Endothelial cell of umbilical vein (primary cell): ENCODE data around the gene SIGLEC6. TPM values are rescaled to one million over a fixed set of nuclear protein-coding genes. Genes with fewer than 3 reads are reported as not detected.

ENCODE experiments used
- BruUV-seq: library from RNA; stranded (reverse); fragments of 400-500 nt; replicated peaks from 2 replicates; lab custom pipeline; 2021; lab: Mats Ljungman, UMichigan
- CTCF ChIA-PET: fragments of 300-600, 350-600 bp; sonication (Branson Sonifier 250); formaldehyde crosslinking; loops from one replicate; lab custom pipeline; 2021; ENCODE audit warnings: antibody characterized with exemption, inconsistent platforms; lab: Charles Lee
- POLR2A ChIA-PET: fragments of 300-600, 350-600 bp; sonication (Branson Sonifier 250); formaldehyde crosslinking; loops from one replicate; lab custom pipeline; 2021; ENCODE audit warnings: antibody characterized with exemption, inconsistent platforms; lab: Charles Lee
- DNase-seq: peaks from one replicate; pipeline ENCODE4 v3.0.0-alpha.2; 2011; ENCODE audit warnings: low read depth, low spot score
- FAIRE-seq: peaks from 2 replicates; lab custom pipeline; 2011; peaks lifted over from hg19 to GRCh38; lab: Jason Lieb, UNC
- H2AFZ ChIP-seq: 2 replicates; pipeline ENCODE4 v1.6.0; 2012; ENCODE audit warnings: low read depth, low read length, control low read depth, inconsistent platforms
- H3K27ac ChIP-seq: 2 replicates; pipeline ENCODE4 v1.5.1; 2011; ENCODE audit warnings: low read depth, mild to moderate bottlenecking, control low read depth, low read length, moderate library complexity; ENCODE audit not compliant: insufficient read depth
- H3K27me3 ChIP-seq, 2 experiments: 2 replicates each; pipeline versions ENCODE4 v1.6.0 to v1.6.1; 2011; ENCODE audit warnings: low read length in 2 of 2, mixed read lengths in 1 of 2; ENCODE audit not compliant: control insufficient read depth in 2 of 2, insufficient read depth in 2 of 2
- H3K36me3 ChIP-seq, 2 experiments: 2 replicates in 1 of 2; 3 replicates in 1 of 2; pipeline ENCODE4 v1.5.1; 2011; ENCODE audit warnings: low read length in 2 of 2, mild to moderate bottlenecking in 1 of 2, moderate library complexity in 1 of 2; ENCODE audit not compliant: control insufficient read depth in 2 of 2, insufficient read depth in 2 of 2; ENCODE audit errors: extremely low read depth in 1 of 2
- H3K4me1 ChIP-seq: 3 replicates; pipeline ENCODE4 v1.5.1; 2011; ENCODE audit warnings: mild to moderate bottlenecking, low read length; ENCODE audit not compliant: control insufficient read depth, insufficient read depth; ENCODE audit errors: extremely low read depth
- H3K4me2 ChIP-seq: 2 replicates; pipeline ENCODE4 v1.6.1; 2011; ENCODE audit warnings: low read length, control low read depth, mixed read lengths; ENCODE audit not compliant: insufficient read depth
- H3K4me3 ChIP-seq, 3 experiments: fragments of 200-600 bp in 1 of 3; sonication (generic), shearing (Covaris generic) in 1 of 3; replicated peaks in 1 of 3; 2 replicates each; pipeline ENCODE4 v1.5.1; 2011 to 2016; ENCODE audit warnings: control low read depth in 3 of 3, low read length in 3 of 3, mild to moderate bottlenecking in 2 of 3, inconsistent platforms in 1 of 3, low read depth in 1 of 3, moderate library complexity in 1 of 3; ENCODE audit not compliant: insufficient read depth in 1 of 3
- H3K79me2 ChIP-seq: 2 replicates; pipeline ENCODE4 v1.6.0; 2012; ENCODE audit warnings: low read length, inconsistent platforms; ENCODE audit not compliant: control insufficient read depth, insufficient read depth
- H3K9ac ChIP-seq: replicated peaks from 2 replicates; pipeline ENCODE3; 2011; ENCODE audit warnings: low read length, control low read depth; ENCODE audit not compliant: insufficient read depth; ENCODE audit errors: extremely low read depth
- H3K9me1 ChIP-seq: replicated peaks from 3 replicates; pipeline ENCODE4 v1.6.0; 2011; ENCODE audit warnings: mild to moderate bottlenecking, low read length; ENCODE audit not compliant: control insufficient read depth, insufficient read depth; ENCODE audit errors: extremely low read depth
- H3K9me3 ChIP-seq: replicated peaks from 2 replicates; pipeline ENCODE4 v1.5.1; 2012; ENCODE audit warnings: low read length, inconsistent platforms; ENCODE audit not compliant: control insufficient read depth, insufficient read depth
- H4K20me1 ChIP-seq: replicated peaks from 2 replicates; pipeline ENCODE3; 2011; ENCODE audit warnings: mild to moderate bottlenecking, low read length; ENCODE audit not compliant: control insufficient read depth, insufficient read depth; ENCODE audit errors: extremely low read depth
- EZH2 ChIP-seq: IDR thresholded peaks from 2 replicates; pipeline ENCODE4 v1.6.1; 2012; ENCODE audit warnings: borderline replicate concordance, low read depth, mild to moderate bottlenecking, moderate library complexity, low read length, inconsistent platforms; ENCODE audit not compliant: severe bottlenecking
- FOS ChIP-seq: IDR thresholded peaks from 2 replicates; pipeline ENCODE4 v1.6.1; 2011; ENCODE audit warnings: mild to moderate bottlenecking, low read length, moderate library complexity, borderline replicate concordance; ENCODE audit not compliant: insufficient read depth
- GATA2 ChIP-seq: IDR thresholded peaks from 2 replicates; pipeline ENCODE4 v1.7.0; 2011; ENCODE audit warnings: low read depth, mild to moderate bottlenecking, moderate library complexity, mixed read lengths, low read length; ENCODE audit not compliant: insufficient read length, insufficient read depth
- JUN ChIP-seq: IDR thresholded peaks from 2 replicates; pipeline ENCODE4 v1.6.1; 2011; ENCODE audit warnings: borderline replicate concordance, low read depth; ENCODE audit not compliant: insufficient read length, insufficient read depth
- MYC ChIP-seq: IDR thresholded peaks from one replicate; pipeline ENCODE4 v1.6.1; 2011; ENCODE audit warnings: mild to moderate bottlenecking, low read depth, low read length
- POLR2A ChIP-seq: IDR thresholded peaks from 2 replicates; pipeline ENCODE4 v1.6.1; 2012; ENCODE audit warnings: low read depth, mild to moderate bottlenecking, control low read depth, low read length
- POLR2AphosphoS5 ChIP-seq: IDR thresholded peaks from 2 replicates; pipeline ENCODE4 v1.6.1; 2012; ENCODE audit warnings: low read depth, mild to moderate bottlenecking, control low read depth, low read length, moderate library complexity; ENCODE audit not compliant: insufficient read depth
- dilution Hi-C: fragments of 300-500 bp; cut with MboI; formaldehyde crosslinking; loops from one replicate; pipeline ENCODE4 v1.15.0; 2019; ENCODE audit warnings: low sequenced_read_pairs; ENCODE audit not compliant: extremely low pct_ligation_motif_present
- intact Hi-C: fragments of 100-400 bp; cut with micrococcal nuclease; formaldehyde crosslinking; loops from one replicate; pipeline ENCODE4 v1.10.0; 2022
- polyA plus RNA-seq, 4 experiments: library from polyadenylated mRNA; depleted of rRNA in 3 of 4; stranded (reverse) in 3 of 4; unstranded in 1 of 4; fragments of >200 nt; gene quantifications; 2 replicates each; pipeline versions ENCODE4 v1.2.1 to v1.2.3, GENCODE V29; 2011 to 2012; ENCODE audit warnings: missing spikeins in 1 of 4
- total RNA-seq: library from RNA; stranded (reverse); gene quantifications from 2 replicates; pipeline ENCODE4 v1.2.3, GENCODE V29; 2021
- TF ChIP-seq, protein P1 (sequence below): IDR thresholded peaks from 2 replicates; pipeline ENCODE4 v1.6.1; 2011; ENCODE audit not compliant: insufficient read depth, insufficient read length
- TF ChIP-seq, protein P2 (sequence below), 2 donors: IDR thresholded peaks; 1 replicate in 1 of 2; 2 replicates in 1 of 2; pipeline ENCODE4 v1.5.1; 2011; ENCODE audit warnings: low read length in 2 of 2, mild to moderate bottlenecking in 2 of 2, moderate library complexity in 2 of 2, control low read depth in 1 of 2, inconsistent platforms in 1 of 2, low read depth in 1 of 2; ENCODE audit not compliant: insufficient read depth in 1 of 2; ENCODE audit errors: extremely low read depth in 1 of 2

Gene SIGLEC6
- total and polyA plus RNA-seq, 2 donors (not counting 3 experiments of a cell fraction or from before 2014, with no cell fraction given): not detected

DNA sequence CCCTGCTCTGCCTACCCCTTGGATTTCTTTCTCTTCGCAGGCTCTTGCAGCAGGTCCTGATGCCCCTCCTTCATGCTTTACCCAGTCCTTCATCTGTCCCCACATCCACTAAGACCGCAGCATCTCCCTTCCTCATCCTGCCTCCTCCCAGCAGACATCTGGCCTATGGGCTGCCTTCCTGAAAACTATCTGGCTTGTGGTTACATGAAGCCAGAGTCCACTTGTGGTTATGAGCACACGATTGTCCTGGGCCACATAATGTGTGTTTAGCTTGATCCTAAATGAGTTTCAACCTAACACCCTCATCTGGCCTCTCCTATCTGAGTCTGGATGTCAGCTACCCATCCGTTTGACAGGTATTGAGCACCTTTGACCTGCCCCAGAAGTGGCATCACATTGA, 34.1 kb upstream of the SIGLEC6 start:
- Histone ChIP-seq H3K79me2 (no peaks in the 10 kb centered on the region), H3K27me3 (peaks cover 14 to 34% of the 10 kb centered on the region in 2 experiments), H3K4me1 (no peaks in the 10 kb centered on the region), H3K9me1 (no peaks in the 10 kb centered on the region), H3K9ac (no peak overlapping the region), H3K27ac (no peak overlapping the region), H3K4me2 (no peak overlapping the region), H4K20me1 (no peaks in the 10 kb centered on the region), H3K36me3 (no peaks in the 10 kb centered on the region), H3K9me3 (no peaks in the 10 kb centered on the region), H2AFZ (no peak overlapping the region), H3K4me3 (no peak overlapping the region)
- POLR2A ChIA-PET: no interaction called here
- CTCF ChIA-PET: interaction anchor here (0.7 to 1.5 kb wide), 3 partner anchors 12 to 96 kb away, joined by 3 to 6 read pairs (median 4); no protein-coding TSS in a partner anchor
- intact Hi-C loops (no loop called here), dilution Hi-C loops (no loop called here)
- TF ChIP-seq POLR2AphosphoS5: no peak
- no peak for TF ChIP-seq POLR2A
- TF ChIP-seq, protein P1, sequence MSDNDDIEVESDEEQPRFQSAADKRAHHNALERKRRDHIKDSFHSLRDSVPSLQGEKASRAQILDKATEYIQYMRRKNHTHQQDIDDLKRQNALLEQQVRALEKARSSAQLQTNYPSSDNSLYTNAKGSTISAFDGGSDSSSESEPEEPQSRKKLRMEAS: no peak
- no peak for TF ChIP-seq JUN
- TF ChIP-seq, protein P2, sequence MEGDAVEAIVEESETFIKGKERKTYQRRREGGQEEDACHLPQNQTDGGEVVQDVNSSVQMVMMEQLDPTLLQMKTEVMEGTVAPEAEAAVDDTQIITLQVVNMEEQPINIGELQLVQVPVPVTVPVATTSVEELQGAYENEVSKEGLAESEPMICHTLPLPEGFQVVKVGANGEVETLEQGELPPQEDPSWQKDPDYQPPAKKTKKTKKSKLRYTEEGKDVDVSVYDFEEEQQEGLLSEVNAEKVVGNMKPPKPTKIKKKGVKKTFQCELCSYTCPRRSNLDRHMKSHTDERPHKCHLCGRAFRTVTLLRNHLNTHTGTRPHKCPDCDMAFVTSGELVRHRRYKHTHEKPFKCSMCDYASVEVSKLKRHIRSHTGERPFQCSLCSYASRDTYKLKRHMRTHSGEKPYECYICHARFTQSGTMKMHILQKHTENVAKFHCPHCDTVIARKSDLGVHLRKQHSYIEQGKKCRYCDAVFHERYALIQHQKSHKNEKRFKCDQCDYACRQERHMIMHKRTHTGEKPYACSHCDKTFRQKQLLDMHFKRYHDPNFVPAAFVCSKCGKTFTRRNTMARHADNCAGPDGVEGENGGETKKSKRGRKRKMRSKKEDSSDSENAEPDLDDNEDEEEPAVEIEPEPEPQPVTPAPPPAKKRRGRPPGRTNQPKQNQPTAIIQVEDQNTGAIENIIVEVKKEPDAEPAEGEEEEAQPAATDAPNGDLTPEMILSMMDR (IDR thresholded peaks at IDR 0.05; ENCODE audit: extremely low read depth in 1 of 2, insufficient read depth in 1 of 2, low read depth in 1 of 2, low read length in 2 of 2): no peak
- TF ChIP-seq FOS: no peak
- no peak for TF ChIP-seq MYC
- no peak for TF ChIP-seq EZH2
- no peak for TF ChIP-seq GATA2
- DNase-seq (no peak), FAIRE-seq (no peak)
- BruUV-seq: no TSS peak
